DND-41 (cell line): ENCODE data around the gene DLEU7.

Experiments used
- ATAC-seq: fragments of 200-7000 bp; cut with Tn5 transposase; 3 replicates; pipeline ENCODE4 v1.9.1; 2021; ENCODE audit warnings: low read depth; ENCODE audit not compliant: insufficient read depth
- DNase-seq: peaks from one replicate; pipeline ENCODE4 v3.0.0-alpha.2; 2020
- H2AFZ ChIP-seq: 2 replicates; pipeline ENCODE4 v1.6.0; 2012; ENCODE audit warnings: low read depth, low read length
- H3K27ac ChIP-seq: 2 replicates; pipeline ENCODE4 v1.5.1; 2012; ENCODE audit warnings: low read length, inconsistent platforms
- H3K27me3 ChIP-seq: fragments of 200-600 bp; sonication (generic); 2 replicates; pipeline ENCODE4 v1.6.0; 2012; ENCODE audit warnings: low read length, mild to moderate bottlenecking, inconsistent platforms; ENCODE audit not compliant: insufficient read depth, poor library complexity
- H3K36me3 ChIP-seq: 2 replicates; pipeline ENCODE4 v1.5.1; 2012; ENCODE audit warnings: low read length, inconsistent platforms; ENCODE audit not compliant: insufficient read depth
- H3K4me1 ChIP-seq: 2 replicates; pipeline ENCODE4 v1.5.1; 2012; ENCODE audit warnings: mild to moderate bottlenecking, low read length; ENCODE audit not compliant: insufficient read depth
- H3K4me2 ChIP-seq: 2 replicates; pipeline ENCODE4 v1.6.0; 2012; ENCODE audit warnings: mild to moderate bottlenecking, moderate library complexity, low read length, inconsistent platforms; ENCODE audit not compliant: insufficient read depth
- H3K4me3 ChIP-seq, 2 experiments: fragments of 200-600 bp in 1 of 2; shearing (Covaris generic) in 1 of 2; 2 replicates each; pipeline ENCODE4 v1.5.1; 2012 to 2016; ENCODE audit warnings: inconsistent platforms in 2 of 2, low read length in 2 of 2, mild to moderate bottlenecking in 2 of 2, low read depth in 1 of 2, moderate library complexity in 1 of 2
- H3K79me2 ChIP-seq: 2 replicates; pipeline ENCODE4 v1.6.0; 2012; ENCODE audit warnings: low read length, inconsistent platforms; ENCODE audit not compliant: insufficient read depth
- H3K9ac ChIP-seq: 2 replicates; pipeline ENCODE4 v1.6.0; 2012; ENCODE audit warnings: low read depth, mild to moderate bottlenecking, inconsistent platforms, low read length, moderate library complexity
- H3K9me3 ChIP-seq: 2 replicates; pipeline ENCODE4 v1.5.1; 2012; ENCODE audit warnings: low read length, moderate library complexity, mild to moderate bottlenecking, inconsistent platforms; ENCODE audit not compliant: insufficient read depth, severe bottlenecking
- H4K20me1 ChIP-seq: 2 replicates; pipeline ENCODE4 v1.6.0; 2012; ENCODE audit warnings: low read length; ENCODE audit not compliant: insufficient read depth
- EZH2 ChIP-seq: IDR thresholded peaks from 3 replicates; pipeline ENCODE4 v1.6.1; 2012; ENCODE audit warnings: borderline replicate concordance, low read depth, mild to moderate bottlenecking, moderate library complexity, low read length, inconsistent platforms; ENCODE audit not compliant: severe bottlenecking
- TF ChIP-seq, protein P1 (sequence below): IDR thresholded peaks from 2 replicates; pipeline ENCODE4 v1.5.1; 2012; ENCODE audit warnings: borderline replicate concordance, low read length, moderate library complexity, mild to moderate bottlenecking; ENCODE audit not compliant: poor library complexity, severe bottlenecking; ENCODE audit errors: extremely low read depth

Gene DLEU7

DNA sequence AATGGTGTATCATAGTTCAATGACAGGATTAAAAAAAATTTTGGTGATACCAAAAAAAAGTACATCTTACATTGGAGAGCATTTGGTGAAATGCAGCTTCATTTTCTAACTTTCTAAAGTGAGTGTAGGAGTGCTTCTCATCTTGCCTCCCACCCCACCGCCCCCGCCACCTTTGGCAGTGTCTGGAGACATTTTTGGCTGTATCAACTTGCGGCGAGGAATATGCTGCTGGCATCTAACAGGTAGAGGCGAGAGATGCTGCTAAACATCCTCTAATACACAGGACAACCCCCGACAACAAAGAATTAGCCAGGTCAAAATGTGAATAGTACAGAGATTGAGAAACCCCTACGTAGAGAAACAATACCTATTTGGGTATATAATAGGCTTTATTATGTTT is 1.7 kb downstream of the DLEU7 start:
- H3K79me2 ChIP-seq, result peaks cover 77% of the 10 kb centered on the region
- peak overlapping the region; percentile 16 to 62; a peak in 3 of 4 replicates for H3K4me3 ChIP-seq
- TF ChIP-seq, protein P1, sequence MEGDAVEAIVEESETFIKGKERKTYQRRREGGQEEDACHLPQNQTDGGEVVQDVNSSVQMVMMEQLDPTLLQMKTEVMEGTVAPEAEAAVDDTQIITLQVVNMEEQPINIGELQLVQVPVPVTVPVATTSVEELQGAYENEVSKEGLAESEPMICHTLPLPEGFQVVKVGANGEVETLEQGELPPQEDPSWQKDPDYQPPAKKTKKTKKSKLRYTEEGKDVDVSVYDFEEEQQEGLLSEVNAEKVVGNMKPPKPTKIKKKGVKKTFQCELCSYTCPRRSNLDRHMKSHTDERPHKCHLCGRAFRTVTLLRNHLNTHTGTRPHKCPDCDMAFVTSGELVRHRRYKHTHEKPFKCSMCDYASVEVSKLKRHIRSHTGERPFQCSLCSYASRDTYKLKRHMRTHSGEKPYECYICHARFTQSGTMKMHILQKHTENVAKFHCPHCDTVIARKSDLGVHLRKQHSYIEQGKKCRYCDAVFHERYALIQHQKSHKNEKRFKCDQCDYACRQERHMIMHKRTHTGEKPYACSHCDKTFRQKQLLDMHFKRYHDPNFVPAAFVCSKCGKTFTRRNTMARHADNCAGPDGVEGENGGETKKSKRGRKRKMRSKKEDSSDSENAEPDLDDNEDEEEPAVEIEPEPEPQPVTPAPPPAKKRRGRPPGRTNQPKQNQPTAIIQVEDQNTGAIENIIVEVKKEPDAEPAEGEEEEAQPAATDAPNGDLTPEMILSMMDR, result no peak
- TF ChIP-seq EZH2, result no peak
- no peaks in the 10 kb centered on the region for H4K20me1 ChIP-seq
- H3K27me3 ChIP-seq, result no peaks in the 10 kb centered on the region
- DNase-seq (no peak), ATAC-seq (0 out of 3 replicates have a peak, but pooled peaks have one; percentile 8)
- peaks cover 66% of the 10 kb centered on the region for H3K4me1 ChIP-seq
- H3K4me2 ChIP-seq, result peak overlapping the region; percentile 60
- H3K27ac ChIP-seq, result peak overlapping the region; percentile 89
- peaks cover 27% of the 10 kb centered on the region for H3K36me3 ChIP-seq
- H3K9ac ChIP-seq, result peak overlapping the region; percentile 73
- no peaks in the 10 kb centered on the region for H3K9me3 ChIP-seq
- H2AFZ ChIP-seq, result no peak overlapping the region

GRCh38 chr13:50840284-50840683 is 3.2 kb downstream of the DLEU7 start:
- Histone ChIP-seq H3K27ac (peak overlapping the region; percentile 89), H3K4me2 (peak overlapping the region; percentile 60), H3K79me2 (peaks cover 91% of the 10 kb centered on the region), H4K20me1 (no peaks in the 10 kb centered on the region), H3K9me3 (no peaks in the 10 kb centered on the region), H3K27me3 (no peaks in the 10 kb centered on the region), H3K4me1 (peaks cover 51% of the 10 kb centered on the region), H3K4me3 (peak overlapping the region in 1 of 2 experiments; percentile 62; a peak in 2 of 4 replicates), H3K9ac (peak overlapping the region; percentile 73), H2AFZ (no peak overlapping the region), H3K36me3 (peaks cover 35% of the 10 kb centered on the region)
- no peak for ATAC-seq
- TF ChIP-seq, protein P1, result no peak
- TF ChIP-seq EZH2, result no peak
- DNase-seq, result no peak

DNA sequence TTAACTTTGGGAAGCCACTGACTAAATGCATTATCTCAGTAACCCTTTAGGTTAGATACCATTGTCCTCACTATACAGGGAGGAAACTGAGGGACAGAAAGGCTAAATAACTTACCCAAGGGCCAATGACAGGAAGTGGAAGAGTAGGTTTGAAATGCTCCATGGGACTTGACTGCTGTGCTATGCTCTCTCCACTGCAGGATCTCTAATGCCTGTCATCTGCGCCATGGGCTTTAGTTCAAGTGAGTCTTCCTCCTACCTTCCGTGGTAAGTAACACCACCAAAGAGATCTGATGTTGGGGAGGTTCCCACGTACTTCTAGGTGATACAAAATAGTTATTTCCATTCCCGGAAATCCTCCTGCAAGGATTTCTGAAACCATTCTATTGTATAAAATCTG is 3.7 kb downstream of the DLEU7 start:
- peak overlapping the region; percentile 73; the same call in 1 of the 2 replicates for H3K9ac ChIP-seq
- TF ChIP-seq EZH2, result no peak
- TF ChIP-seq, protein P1, result no peak
- no peaks in the 10 kb centered on the region for H3K27me3 ChIP-seq
- H4K20me1 ChIP-seq, result no peaks in the 10 kb centered on the region
- H3K36me3 ChIP-seq, result peaks cover 38% of the 10 kb centered on the region
- no peak overlapping the region for H2AFZ ChIP-seq
- peak overlapping the region in 1 of 2 experiments; percentile 62; a peak in 2 of 4 replicates for H3K4me3 ChIP-seq
- peak overlapping the region; percentile 60 for H3K4me2 ChIP-seq
- ATAC-seq (no peak), DNase-seq (no peak)
- peak overlapping the region; percentile 89; the same call in 1 of the 2 replicates for H3K27ac ChIP-seq
- no peaks in the 10 kb centered on the region for H3K9me3 ChIP-seq
- peaks cover 94% of the 10 kb centered on the region for H3K79me2 ChIP-seq
- H3K4me1 ChIP-seq, result peaks cover 47% of the 10 kb centered on the region
